Measurements from ENCODE around the gene KCNIP3.

GRCh38 chr2:95268211-95269035, 28.7 kb upstream of the KCNIP3 start:
- no peak for TF ChIP-seq ZFP3 (CRISPR knock-in tag; IDR thresholded peaks at IDR 0.05)
- TF ChIP-seq PATZ1 (CRISPR knock-in tag; IDR thresholded peaks at IDR 0.05; ENCODE audit: borderline replicate concordance): no peak
- no peak for TF ChIP-seq PPARA (CRISPR knock-in tag; IDR thresholded peaks at IDR 0.05; ENCODE audit: borderline replicate concordance)
- no peak for TF ChIP-seq ZC3H10 (CRISPR knock-in tag; IDR thresholded peaks at IDR 0.05)
- TF ChIP-seq CREB5 (CRISPR knock-in tag; IDR thresholded peaks at IDR 0.05; ENCODE audit: low read depth): no peak
- TF ChIP-seq ISL1 (CRISPR knock-in tag; IDR thresholded peaks at IDR 0.05): no peak
- no peak for TF ChIP-seq CSDC2 (CRISPR knock-in tag; IDR thresholded peaks at IDR 0.05)
- TF ChIP-seq TSHZ2 (CRISPR knock-in tag; IDR thresholded peaks at IDR 0.05): no peak
- TF ChIP-seq GLIS3 (CRISPR knock-in tag; IDR thresholded peaks at IDR 0.05): no peak
- TF ChIP-seq, protein P1, sequence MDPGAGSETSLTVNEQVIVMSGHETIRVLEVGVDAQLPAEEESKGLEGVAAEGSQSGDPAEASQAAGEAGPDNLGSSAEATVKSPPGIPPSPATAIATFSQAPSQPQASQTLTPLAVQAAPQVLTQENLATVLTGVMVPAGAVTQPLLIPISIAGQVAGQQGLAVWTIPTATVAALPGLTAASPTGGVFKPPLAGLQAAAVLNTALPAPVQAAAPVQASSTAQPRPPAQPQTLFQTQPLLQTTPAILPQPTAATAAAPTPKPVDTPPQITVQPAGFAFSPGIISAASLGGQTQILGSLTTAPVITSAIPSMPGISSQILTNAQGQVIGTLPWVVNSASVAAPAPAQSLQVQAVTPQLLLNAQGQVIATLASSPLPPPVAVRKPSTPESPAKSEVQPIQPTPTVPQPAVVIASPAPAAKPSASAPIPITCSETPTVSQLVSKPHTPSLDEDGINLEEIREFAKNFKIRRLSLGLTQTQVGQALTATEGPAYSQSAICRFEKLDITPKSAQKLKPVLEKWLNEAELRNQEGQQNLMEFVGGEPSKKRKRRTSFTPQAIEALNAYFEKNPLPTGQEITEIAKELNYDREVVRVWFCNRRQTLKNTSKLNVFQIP (CRISPR knock-in tag; IDR thresholded peaks at IDR 0.05; ENCODE audit: borderline replicate concordance, low read depth): no peak
- no peak for TF ChIP-seq ZNF8 (CRISPR knock-in tag; IDR thresholded peaks at IDR 0.05)
- no peak for TF ChIP-seq ZNF70 (CRISPR knock-in tag; IDR thresholded peaks at IDR 0.05)
- no peak for TF ChIP-seq ZNF565 (CRISPR knock-in tag; conservative IDR thresholded peaks at IDR 0.05; ENCODE audit: low read depth)
- no peak for TF ChIP-seq OSR1 (CRISPR knock-in tag; IDR thresholded peaks at IDR 0.05)
